MG63 (cell line): Measurements from ENCODE around the gene MGLL. TPM values are rescaled to one million over a fixed set of nuclear protein-coding genes. Genes with fewer than 3 reads are reported as not detected.
"Not testable (repeated sequence)": the region's sequence is repeated elsewhere in the genome, so short reads cannot be mapped to it uniquely, and the experiment has no call there.

Experiments used
- DNase-seq: peaks from one replicate; pipeline ENCODE4 v3.0.0-alpha.2; 2020
- H3K27me3 ChIP-seq: fragments of 250-450 bp; sonication (Bioruptor Pico); 2 replicates; pipeline ENCODE4 v1.5.1; 2020; ENCODE audit warnings: mild to moderate bottlenecking, moderate library complexity
- H3K36me3 ChIP-seq: fragments of 250-450 bp; sonication (Bioruptor Pico); 2 replicates; pipeline ENCODE4 v1.5.1; 2020; ENCODE audit warnings: mild to moderate bottlenecking, moderate library complexity
- H3K4me3 ChIP-seq: fragments of 250-450 bp; sonication (Bioruptor Pico); 2 replicates; pipeline ENCODE4 v1.5.1; 2020; ENCODE audit warnings: mild to moderate bottlenecking, moderate library complexity
- H3K9me3 ChIP-seq: fragments of 250-450 bp; sonication (Bioruptor Pico); 2 replicates; pipeline ENCODE4 v1.5.1; 2020; ENCODE audit warnings: mild to moderate bottlenecking, moderate library complexity
- total RNA-seq: library from RNA; depleted of rRNA; stranded (reverse); fragments of >200 nt; shearing (Covaris generic); gene quantifications from 2 replicates; pipeline ENCODE4 v1.2.3, GENCODE V29; 2014; ENCODE audit warnings: low replicate concordance

MGLL gene
- total RNA-seq, 1 experiment from 2014 or later = 29.0 TPM

GRCh38 chr3:127711021-127711695 lies 111.2 kb downstream of the MGLL start:
- no peak for DNase-seq
- no peak overlapping the region for H3K4me3 ChIP-seq
- H3K9me3 ChIP-seq = no peaks in the 10 kb centered on the region
- H3K27me3 ChIP-seq = no peaks in the 10 kb centered on the region
- H3K36me3 ChIP-seq = peaks cover 45% of the 10 kb centered on the region

- peaks cover 46% of the 10 kb centered on the region for H3K36me3 ChIP-seq
- no peak overlapping the region for H3K4me3 ChIP-seq
- no peaks in the 10 kb centered on the region for H3K9me3 ChIP-seq
- H3K27me3 ChIP-seq = no peaks in the 10 kb centered on the region
- peak; percentile 93 for DNase-seq
Observed at GRCh38 chr3:127710155-127710941, 112.0 kb downstream of the MGLL start.

- Histone ChIP-seq H3K9me3 (peaks cover 4% of the 10 kb centered on the region; the same call in 1 of the 2 replicates), H3K27me3 (no peaks in the 10 kb centered on the region), H3K36me3 (peaks cover 55% of the 10 kb centered on the region), H3K4me3 (no peak overlapping the region)
- peak; percentile 36 for DNase-seq
Observed at GRCh38 chr3:127709320-127710060, 112.8 kb downstream of the MGLL start.

DNA sequence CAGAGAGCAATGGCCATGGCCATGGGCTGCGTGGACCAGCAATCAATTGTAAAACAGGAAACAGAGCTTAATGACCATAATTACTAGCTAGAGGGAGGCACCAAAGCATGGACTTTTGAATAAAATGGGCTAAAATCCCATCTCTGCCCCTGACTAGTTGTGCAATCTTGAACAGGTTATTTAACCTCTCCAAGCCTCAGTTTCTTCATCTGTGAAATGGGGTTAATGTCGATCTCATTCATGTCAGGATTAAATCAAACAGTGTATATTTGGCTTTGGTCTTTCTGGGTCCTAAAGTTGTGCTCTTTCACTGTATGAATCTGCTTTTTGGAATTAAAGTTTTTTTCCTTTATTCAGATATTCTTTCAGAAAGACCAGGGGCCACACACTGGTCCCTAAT lies 113.5 kb downstream of the MGLL start:
- no peak for DNase-seq
- H3K36me3 ChIP-seq = peaks cover 61% of the 10 kb centered on the region
- H3K4me3 ChIP-seq = no peak overlapping the region
- H3K9me3 ChIP-seq = peaks cover 10% of the 10 kb centered on the region; the same call in 1 of the 2 replicates
- no peaks in the 10 kb centered on the region for H3K27me3 ChIP-seq

DNA sequence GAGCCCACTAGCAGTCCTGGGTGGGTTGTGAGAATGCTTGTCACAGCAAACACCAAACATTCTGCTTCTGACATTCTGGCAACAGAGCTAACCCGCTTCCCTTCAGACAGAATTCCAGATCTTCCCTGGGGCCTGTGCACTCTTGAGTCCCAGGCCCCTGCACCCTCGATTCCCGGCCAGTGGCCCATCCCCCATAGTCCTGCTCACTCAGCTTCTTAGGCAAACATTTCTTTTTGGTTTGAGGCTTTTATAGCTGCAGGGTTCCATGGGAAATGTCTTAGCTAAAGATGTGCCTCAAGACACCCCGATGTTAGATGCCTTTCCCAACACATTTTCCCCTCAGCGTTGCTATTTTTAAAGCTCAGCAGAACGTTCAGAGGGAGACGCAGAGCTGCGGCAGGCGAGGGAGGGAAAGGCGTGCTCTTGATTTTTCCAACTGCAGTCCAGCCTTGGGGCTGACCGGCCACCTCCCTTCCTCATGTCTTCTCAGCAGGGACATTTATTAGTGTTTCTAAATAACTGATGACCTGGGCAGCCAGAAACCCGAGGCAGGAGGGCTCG lies 114.4 kb downstream of the MGLL start:
- no peaks in the 10 kb centered on the region for H3K27me3 ChIP-seq
- peaks cover 62% of the 10 kb centered on the region for H3K36me3 ChIP-seq
- peaks cover 10% of the 10 kb centered on the region; the same call in 1 of the 2 replicates for H3K9me3 ChIP-seq
- no peak overlapping the region for H3K4me3 ChIP-seq
- DNase-seq = no peak

GRCh38 chr3:127706785-127707351 lies 115.4 kb downstream of the MGLL start:
- peaks cover 65% of the 10 kb centered on the region for H3K36me3 ChIP-seq
- H3K27me3 ChIP-seq = no peaks in the 10 kb centered on the region
- no peak overlapping the region for H3K4me3 ChIP-seq
- no peak for DNase-seq
- peaks cover 10% of the 10 kb centered on the region; the same call in 1 of the 2 replicates for H3K9me3 ChIP-seq

DNA sequence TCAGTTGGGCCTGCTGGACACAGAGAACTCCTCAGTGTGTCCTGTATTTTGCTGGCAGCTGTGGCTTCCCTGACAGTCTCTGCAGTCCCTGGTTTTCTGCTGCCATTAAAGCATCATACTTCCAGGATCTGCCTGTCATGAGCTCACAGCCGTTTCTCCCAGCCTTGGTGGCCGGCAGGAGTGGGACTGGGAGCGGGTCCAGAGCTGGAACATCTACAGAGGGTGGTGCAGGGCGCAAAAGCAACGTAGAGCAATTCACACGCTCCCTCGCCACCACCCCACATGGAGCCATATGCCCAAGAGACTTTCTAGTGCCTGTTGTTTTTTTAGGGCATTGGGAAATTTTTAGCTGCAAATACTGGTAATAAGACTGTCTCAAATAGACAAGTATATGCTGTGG lies 116.0 kb downstream of the MGLL start:
- no peak for DNase-seq

DNA sequence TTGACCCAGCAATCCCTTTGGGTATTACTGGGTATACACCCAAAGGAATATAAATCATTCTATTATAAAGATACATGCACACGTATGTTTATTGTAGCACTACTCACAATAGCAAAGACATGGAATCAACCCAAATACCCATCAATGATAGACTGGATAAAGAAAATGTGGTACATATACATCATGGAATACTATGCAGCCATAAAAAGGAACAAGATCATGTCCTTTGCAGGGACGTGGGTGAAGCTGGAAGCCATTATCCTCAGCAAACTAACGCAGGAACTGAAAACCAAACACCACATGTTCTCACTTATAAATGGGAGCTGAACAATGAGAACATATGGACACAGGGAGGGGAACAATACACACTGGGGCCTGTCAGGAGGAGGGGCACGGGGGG lies 117.5 kb downstream of the MGLL start:
- Histone ChIP-seq H3K9me3 (peaks cover 10% of the 10 kb centered on the region; the same call in 1 of the 2 replicates), H3K36me3 (peaks cover 59% of the 10 kb centered on the region)
- H3K4me3 ChIP-seq, H3K27me3 ChIP-seq, DNase-seq: not testable (repeated sequence)

More for the DNA sequence above, 116.0 kb downstream of the MGLL start:
- no peaks in the 10 kb centered on the region for H3K27me3 ChIP-seq
- H3K9me3 ChIP-seq = peaks cover 10% of the 10 kb centered on the region; the same call in 1 of the 2 replicates
- H3K36me3 ChIP-seq = peaks cover 67% of the 10 kb centered on the region
- no peak overlapping the region for H3K4me3 ChIP-seq

- Histone ChIP-seq H3K27me3 (no peaks in the 10 kb centered on the region), H3K4me3 (no peak overlapping the region), H3K36me3 (peaks cover 50% of the 10 kb centered on the region), H3K9me3 (peaks cover 10% of the 10 kb centered on the region; the same call in 1 of the 2 replicates)
- DNase-seq = peak; percentile 92
Observed at GRCh38 chr3:127702151-127702578, 120.2 kb downstream of the MGLL start.

DNA sequence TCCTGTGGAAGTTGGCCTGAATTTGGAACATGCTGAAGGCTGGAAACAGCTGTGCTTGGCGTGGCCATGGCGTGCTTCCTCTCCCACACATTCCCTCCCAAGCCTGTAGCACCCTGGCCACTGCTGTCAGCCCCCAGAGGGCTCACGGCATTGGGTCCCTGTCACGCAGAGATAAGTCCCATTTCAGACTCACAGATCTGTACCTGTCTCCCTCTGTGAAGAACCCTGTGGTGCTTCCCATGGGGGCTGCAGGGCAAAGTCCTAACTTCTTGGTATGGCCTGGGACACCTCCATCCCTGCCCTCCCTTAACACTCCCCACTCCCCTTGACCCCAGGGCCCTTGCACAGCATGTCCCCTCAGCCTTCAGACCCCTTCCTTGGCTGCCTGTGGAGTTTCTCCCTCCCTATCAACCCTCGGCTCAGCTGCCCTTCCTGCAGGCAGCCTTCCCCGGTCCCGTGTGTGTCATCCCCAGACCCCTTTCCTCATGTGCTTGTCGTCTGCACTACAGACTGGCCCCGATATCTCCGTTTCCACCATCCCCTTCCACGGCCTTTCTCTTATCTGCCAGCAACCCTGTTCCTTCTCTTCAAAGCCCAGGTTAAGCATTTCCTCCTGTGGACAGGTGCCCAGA lies 120.9 kb downstream of the MGLL start:
- H3K36me3 ChIP-seq = peaks cover 44% of the 10 kb centered on the region
- peaks cover 10% of the 10 kb centered on the region; the same call in 1 of the 2 replicates for H3K9me3 ChIP-seq
- H3K4me3 ChIP-seq = no peak overlapping the region
- DNase-seq = no peak
- no peaks in the 10 kb centered on the region for H3K27me3 ChIP-seq

DNA sequence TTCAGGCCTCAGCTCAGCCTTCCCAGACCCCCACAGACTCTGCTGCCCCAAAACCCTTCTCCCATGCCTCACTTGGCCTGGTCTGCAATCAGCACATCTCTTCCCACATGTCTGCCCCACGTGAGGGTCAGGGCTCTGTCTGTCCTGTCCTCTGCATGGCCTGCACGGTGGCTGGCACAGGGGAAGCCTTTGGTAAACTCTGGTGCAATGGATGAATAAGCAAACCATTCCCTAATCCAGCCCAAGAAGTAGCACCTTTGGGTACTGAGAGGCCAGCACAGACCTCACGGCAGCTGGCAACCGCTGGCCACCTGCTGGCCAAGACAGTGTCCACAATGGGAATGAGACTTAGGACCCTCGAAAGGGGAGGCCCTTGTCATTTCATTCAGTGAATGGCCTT lies 121.9 kb downstream of the MGLL start:
- H3K36me3 ChIP-seq = peaks cover 44% of the 10 kb centered on the region
- H3K4me3 ChIP-seq = no peak overlapping the region
- H3K27me3 ChIP-seq = no peaks in the 10 kb centered on the region
- DNase-seq = no peak
- peaks cover 10% of the 10 kb centered on the region; the same call in 1 of the 2 replicates for H3K9me3 ChIP-seq

DNA sequence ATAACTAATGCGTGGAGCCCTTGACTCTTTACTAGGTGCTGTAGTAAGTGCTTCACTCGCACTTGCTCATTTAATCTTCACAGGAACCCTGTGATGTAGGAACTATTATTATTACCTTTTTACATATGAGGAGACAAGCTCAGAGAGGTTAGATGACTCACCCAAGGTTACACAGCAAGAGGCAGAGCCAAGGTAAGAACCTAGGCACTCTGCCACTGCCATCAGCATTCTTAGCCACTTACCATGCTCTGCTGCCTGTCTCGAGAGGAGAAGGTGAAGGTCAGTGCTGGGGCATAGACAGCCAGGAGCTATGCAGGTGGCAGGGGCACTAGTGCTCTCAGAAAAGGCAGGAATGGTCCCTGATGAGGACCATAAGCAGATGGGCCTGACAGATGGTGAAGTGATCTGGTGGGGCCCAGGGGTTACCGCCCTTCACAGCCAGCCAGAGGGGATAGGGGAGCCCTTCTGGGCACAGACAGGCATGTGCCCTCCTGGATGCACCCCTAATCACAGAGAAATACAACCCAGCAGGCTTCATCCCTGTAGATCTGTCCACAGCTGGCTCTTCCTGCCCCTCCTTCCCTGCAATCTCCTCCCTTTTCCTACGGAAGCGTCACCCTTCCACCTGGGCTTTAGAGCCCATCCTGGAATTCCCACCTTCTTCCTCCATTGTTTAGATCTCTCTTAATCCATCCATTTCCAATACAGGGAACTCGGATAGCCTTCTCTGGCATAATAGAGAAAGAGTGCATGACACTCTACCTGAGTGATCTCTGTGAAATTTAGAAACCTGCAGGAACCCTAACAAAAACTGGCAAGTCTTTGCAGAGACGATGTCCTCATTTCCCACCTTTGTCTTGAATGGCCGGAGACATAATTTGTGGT lies 122.7 kb downstream of the MGLL start:
- peak; percentile 56 for DNase-seq
- H3K27me3 ChIP-seq = no peaks in the 10 kb centered on the region
- peaks cover 36% of the 10 kb centered on the region for H3K36me3 ChIP-seq
- H3K9me3 ChIP-seq = peaks cover 8% of the 10 kb centered on the region; the same call in 1 of the 2 replicates
- no peak overlapping the region for H3K4me3 ChIP-seq

- no peak overlapping the region for H3K4me3 ChIP-seq
- peaks cover 29% of the 10 kb centered on the region for H3K36me3 ChIP-seq
- H3K27me3 ChIP-seq = no peaks in the 10 kb centered on the region
- no peak for DNase-seq
- no peaks in the 10 kb centered on the region for H3K9me3 ChIP-seq
Observed at GRCh38 chr3:127698691-127699415, 123.5 kb downstream of the MGLL start.

- Histone ChIP-seq H3K9me3 (no peaks in the 10 kb centered on the region), H3K4me3 (no peak overlapping the region), H3K36me3 (peaks cover 32% of the 10 kb centered on the region), H3K27me3 (no peaks in the 10 kb centered on the region)
- no peak for DNase-seq
Observed at GRCh38 chr3:127698286-127698685, 124.0 kb downstream of the MGLL start.
